MM.1S (cell line): ENCODE measurements around the gene SERPINB6.

Experiments used
- DNase-seq: peaks from one replicate; pipeline ENCODE4 v3.0.0-alpha.2; 2015
- H2AFZ ChIP-seq: fragments of 300-600 bp; sonication (generic); 2 replicates; pipeline ENCODE4 v1.6.0; 2016; ENCODE audit warnings: antibody characterized with exemption, low read length
- H3F3A ChIP-seq: fragments of 300-600 bp; sonication (generic); 2 replicates; pipeline ENCODE4 v1.6.1; 2016; ENCODE audit warnings: mild to moderate bottlenecking, antibody characterized with exemption, low read length, moderate library complexity, mixed read lengths; ENCODE audit not compliant: insufficient read depth
- H3K27ac ChIP-seq: fragments of 300-600 bp; sonication (generic); 2 replicates; pipeline ENCODE4 v1.5.1; 2016; ENCODE audit warnings: mild to moderate bottlenecking, low read length
- H3K27me3 ChIP-seq: fragments of 300-600 bp; sonication (generic); replicated peaks from 2 replicates; pipeline ENCODE4 v1.6.0; 2016; ENCODE audit warnings: low read length; ENCODE audit not compliant: insufficient read depth
- H3K36me3 ChIP-seq: fragments of 300-600 bp; sonication (generic); replicated peaks from 2 replicates; pipeline ENCODE4 v1.6.1; 2016; ENCODE audit warnings: mild to moderate bottlenecking, low read length, mixed read lengths; ENCODE audit not compliant: insufficient read depth
- H3K4me1 ChIP-seq: fragments of 300-600 bp; sonication (generic); 2 replicates; pipeline ENCODE4 v1.6.1; 2016; ENCODE audit warnings: low read length, mixed read lengths
- H3K4me2 ChIP-seq: fragments of 300-600 bp; sonication (generic); 2 replicates; pipeline ENCODE4 v1.6.0; 2016; ENCODE audit warnings: low read depth, low read length
- H3K4me3 ChIP-seq: fragments of 300-600 bp; sonication (generic); 2 replicates; pipeline ENCODE4 v1.5.1; 2016; ENCODE audit warnings: low read length, mixed read lengths
- H3K79me2 ChIP-seq: fragments of 300-600 bp; sonication (generic); 2 replicates; pipeline ENCODE4 v1.6.1; 2016; ENCODE audit warnings: mixed run types, low read length, mixed read lengths
- H3K9ac ChIP-seq: fragments of 300-600 bp; sonication (generic); 2 replicates; pipeline ENCODE4 v1.6.1; 2016; ENCODE audit warnings: low read length, mixed read lengths
- H3K9me2 ChIP-seq: fragments of 300-600 bp; sonication (generic); replicated peaks from 2 replicates; pipeline ENCODE4 v1.6.1; 2016; ENCODE audit warnings: mild to moderate bottlenecking, low read length, mixed read lengths; ENCODE audit not compliant: insufficient read depth
- H3K9me3 ChIP-seq: fragments of 300-600 bp; sonication (generic); replicated peaks from 2 replicates; pipeline ENCODE4 v1.6.1; 2016; ENCODE audit warnings: mild to moderate bottlenecking, low read length, mixed read lengths; ENCODE audit not compliant: insufficient read depth
- H4K20me1 ChIP-seq: fragments of 300-600 bp; sonication (generic); 2 replicates; pipeline ENCODE4 v1.6.1; 2016; ENCODE audit warnings: mild to moderate bottlenecking, low read length, moderate library complexity, mixed read lengths; ENCODE audit not compliant: insufficient read depth
- CTCF ChIP-seq: fragments of 300-600 bp; sonication (generic); IDR thresholded peaks from 2 replicates; pipeline ENCODE4 v1.5.1; 2016; ENCODE audit warnings: antibody characterized with exemption, low read length, mixed read lengths
- EZH2 ChIP-seq: fragments of 300-600 bp; sonication (generic); optimal IDR thresholded peaks from 2 replicates; pipeline ENCODE3; 2017; ENCODE audit warnings: low read depth, mild to moderate bottlenecking, antibody characterized with exemption, low read length, mixed read lengths
- EZH2phosphoT487 ChIP-seq: fragments of 300-600 bp; sonication (generic); IDR thresholded peaks from 2 replicates; pipeline ENCODE4 v1.6.1; 2018; ENCODE audit warnings: antibody characterized with exemption, low read length

SERPINB6 gene

GRCh38 chr6:2940851-2941250 lies 30.5 kb downstream of the SERPINB6 start:
- Histone ChIP-seq H3K27ac (no peak overlapping the region), H4K20me1 (no peaks in the 10 kb centered on the region; the same call in 1 of the 2 replicates), H3K9me2 (no peaks in the 10 kb centered on the region), H3K9ac (no peak overlapping the region), H3K4me2 (peak overlapping the region; percentile 52; the same call in 1 of the 2 replicates), H3K27me3 (peaks cover 35% of the 10 kb centered on the region), H3K4me1 (peaks cover 35% of the 10 kb centered on the region), H2AFZ (no peak overlapping the region), H3K9me3 (no peaks in the 10 kb centered on the region), H3F3A (peaks cover 52% of the 10 kb centered on the region), H3K36me3 (no peaks in the 10 kb centered on the region), H3K4me3 (no peak overlapping the region), H3K79me2 (no peaks in the 10 kb centered on the region)
- no peak for TF ChIP-seq EZH2
- TF ChIP-seq EZH2phosphoT487 = no peak
- no peak for TF ChIP-seq CTCF
- no peak for DNase-seq

- H3K4me3 ChIP-seq = peak overlapping the region; percentile 16; the same call in 1 of the 2 replicates
- peaks cover 36% of the 10 kb centered on the region for H3K27me3 ChIP-seq
- TF ChIP-seq EZH2phosphoT487 (peak; percentile 87), CTCF (no peak)
- H4K20me1 ChIP-seq = no peaks in the 10 kb centered on the region; the same call in 1 of the 2 replicates
- no peak overlapping the region for H2AFZ ChIP-seq
- H3K9me3 ChIP-seq = no peaks in the 10 kb centered on the region
- H3K36me3 ChIP-seq = no peaks in the 10 kb centered on the region
- peak overlapping the region; percentile 37; the same call in 1 of the 2 replicates for H3K27ac ChIP-seq
- peak; percentile 91 for DNase-seq
- H3F3A ChIP-seq = peaks cover 52% of the 10 kb centered on the region
- peak overlapping the region; percentile 32; the same call in 1 of the 2 replicates for H3K4me2 ChIP-seq
- H3K79me2 ChIP-seq = no peaks in the 10 kb centered on the region
- peaks cover 35% of the 10 kb centered on the region for H3K4me1 ChIP-seq
- no peak overlapping the region for H3K9ac ChIP-seq
- no peaks in the 10 kb centered on the region for H3K9me2 ChIP-seq
Observed at GRCh38 chr6:2940010-2940850, 31.1 kb downstream of the SERPINB6 start.

GRCh38 chr6:2939315-2940009 lies 31.9 kb downstream of the SERPINB6 start:
- peaks cover 52% of the 10 kb centered on the region for H3F3A ChIP-seq
- no peaks in the 10 kb centered on the region for H3K9me2 ChIP-seq
- no peak for TF ChIP-seq EZH2phosphoT487
- TF ChIP-seq EZH2 = no peak
- peaks cover 35% of the 10 kb centered on the region for H3K27me3 ChIP-seq
- H3K9ac ChIP-seq = no peak overlapping the region
- H3K36me3 ChIP-seq = no peaks in the 10 kb centered on the region
- H3K27ac ChIP-seq = no peak overlapping the region
- H3K9me3 ChIP-seq = no peaks in the 10 kb centered on the region
- DNase-seq = no peak
- peaks cover 35% of the 10 kb centered on the region for H3K4me1 ChIP-seq
- H3K4me2 ChIP-seq = peak overlapping the region; percentile 32; the same call in 1 of the 2 replicates
- H2AFZ ChIP-seq = no peak overlapping the region
- H3K79me2 ChIP-seq = no peaks in the 10 kb centered on the region
- no peaks in the 10 kb centered on the region; the same call in 1 of the 2 replicates for H4K20me1 ChIP-seq
- no peak overlapping the region for H3K4me3 ChIP-seq
